H54 (cell line): ENCODE measurements around the gene TMCC1.
A peak's percentile ranks its signal among the peaks of the same experiment; 100 is the strongest.

ENCODE experiments used
- DNase-seq: peaks from one replicate; pipeline ENCODE4 v3.0.0; 2011; ENCODE audit warnings: low spot score, mixed read lengths; ENCODE audit not compliant: insufficient read length
- FAIRE-seq: peaks from 3 replicates; lab custom pipeline; 2011; peaks lifted over from hg19 to GRCh38; lab: Jason Lieb, UNC
- POLR2A ChIP-seq: IDR thresholded peaks from 2 replicates; pipeline ENCODE4 v1.6.1; 2011; ENCODE audit warnings: low read depth, mild to moderate bottlenecking, low read length

Gene TMCC1

DNA sequence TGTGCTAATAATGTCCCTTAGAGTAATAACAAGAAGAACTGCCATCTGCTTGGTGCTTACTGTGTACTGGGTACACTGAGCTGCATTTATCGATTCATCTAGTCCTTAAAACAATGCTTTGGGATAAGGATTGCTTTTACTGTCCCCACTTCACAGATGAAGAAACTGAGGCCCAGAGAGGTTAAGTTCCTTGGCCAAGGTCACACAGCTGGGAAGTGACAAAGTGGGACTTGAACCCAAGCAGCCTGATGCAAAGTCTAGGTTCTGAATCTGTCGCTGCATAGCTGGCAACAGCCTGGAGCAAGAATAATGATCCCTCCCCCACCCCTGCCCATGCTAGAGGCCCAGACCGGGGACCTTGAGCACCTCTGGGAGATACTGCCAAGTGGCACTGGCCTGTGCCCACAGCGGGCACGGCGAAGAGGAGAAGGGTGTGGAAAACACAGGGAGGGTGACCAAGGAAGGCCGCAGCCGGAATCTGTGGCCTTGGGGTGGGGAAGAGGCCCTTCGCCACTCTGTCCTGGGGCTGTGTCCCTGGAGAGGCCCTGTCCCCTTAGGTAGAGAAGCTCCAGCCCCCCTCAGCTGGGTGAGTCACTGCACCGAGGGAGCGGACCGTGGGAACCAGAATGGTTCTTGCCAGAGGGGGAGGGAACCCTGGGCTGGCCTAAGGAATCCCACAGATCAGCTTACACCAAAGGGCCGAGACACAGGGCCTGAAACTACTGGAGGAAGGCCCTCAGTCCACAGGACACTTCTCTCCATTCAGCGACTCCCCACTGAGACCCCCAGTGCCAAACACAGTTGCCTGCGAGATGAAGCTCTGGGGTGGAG is 290.6 kb downstream of the TMCC1 start:
- DNase-seq: peak; percentile 98
- TF ChIP-seq POLR2A: peak; percentile 50
- FAIRE-seq: peak; percentile 53

DNA sequence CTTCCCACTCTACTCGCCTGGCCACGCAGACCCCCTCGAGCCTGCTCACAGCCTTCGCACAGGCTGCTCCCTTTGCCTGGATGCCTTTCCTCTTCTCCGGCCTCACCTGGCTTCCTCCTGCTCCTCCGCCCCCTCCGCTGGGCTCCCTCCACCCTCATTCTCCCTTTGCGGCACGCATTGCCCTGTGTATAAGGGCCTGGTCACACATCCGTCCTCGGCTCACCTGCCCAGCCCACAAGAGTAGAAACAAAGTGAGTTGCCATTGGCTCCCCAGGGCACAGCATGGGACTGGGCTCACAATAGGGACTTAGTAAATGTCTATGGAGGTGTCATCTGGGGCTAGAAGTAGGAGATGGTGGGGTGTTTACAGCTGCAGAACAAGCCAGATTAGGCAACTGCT is 291.2 kb downstream of the TMCC1 start:
- FAIRE-seq (no peak), DNase-seq (no peak)
- TF ChIP-seq POLR2A: no peak

DNA sequence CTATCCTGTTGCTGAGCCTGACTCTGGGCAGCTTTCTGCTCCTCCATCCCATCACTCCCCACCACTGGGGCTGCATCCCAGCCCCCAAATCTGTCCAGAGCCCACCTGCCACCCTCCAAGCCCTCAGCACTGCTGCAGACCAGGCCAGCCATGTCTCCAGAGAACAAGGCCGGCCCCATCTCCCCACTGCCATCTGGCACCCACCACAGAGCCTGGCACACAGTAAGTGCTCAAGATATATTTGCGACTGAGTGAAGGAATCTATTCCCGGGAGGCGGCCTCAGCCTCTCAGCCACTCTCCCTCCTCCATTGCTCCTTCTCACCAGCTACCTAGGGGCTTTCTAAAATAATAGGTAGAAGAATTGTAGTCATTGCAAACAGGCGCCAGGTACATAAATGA is 291.8 kb downstream of the TMCC1 start:
- FAIRE-seq (no peak), DNase-seq (no peak)
- TF ChIP-seq POLR2A: no peak

DNA sequence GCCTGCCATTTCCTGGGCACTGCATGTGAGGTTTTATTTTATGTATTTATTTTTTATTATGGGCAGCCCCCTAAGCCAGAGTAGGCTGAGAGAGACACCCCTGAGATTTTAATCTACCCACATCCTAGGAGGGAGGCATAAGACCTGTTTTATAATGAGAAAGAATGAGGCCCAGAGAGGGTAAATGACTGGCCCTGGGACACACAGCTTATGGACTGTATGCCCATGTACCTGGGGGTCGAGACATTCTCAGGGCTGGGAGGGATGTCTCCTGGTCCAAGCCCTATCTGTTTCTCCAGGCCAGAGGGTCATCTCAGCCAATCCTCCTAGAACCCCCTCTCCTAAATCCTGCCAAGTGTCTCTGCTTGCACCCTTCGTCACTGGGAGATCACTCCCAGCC is 293.2 kb downstream of the TMCC1 start:
- FAIRE-seq: no peak
- no peak for TF ChIP-seq POLR2A
- no peak for DNase-seq

DNA sequence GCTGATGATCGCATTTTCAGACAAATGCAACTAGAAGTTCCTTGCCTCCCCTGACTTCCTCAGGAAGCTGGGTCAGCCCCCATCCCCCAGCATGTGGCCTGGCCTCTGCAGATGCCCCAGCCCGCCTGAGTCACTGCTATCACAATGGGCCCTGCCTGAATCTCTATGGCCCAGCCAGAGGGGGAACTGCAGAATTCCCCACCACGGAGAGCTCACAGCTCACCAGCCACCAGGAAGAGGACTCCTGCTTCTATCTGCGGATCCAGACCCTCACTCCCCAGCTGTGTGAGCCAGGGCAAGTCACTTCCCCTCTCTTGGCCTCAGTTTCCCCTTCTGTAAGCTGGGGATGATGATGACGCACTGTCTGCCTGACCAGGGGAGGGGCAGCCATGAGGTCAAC is 293.9 kb downstream of the TMCC1 start:
- TF ChIP-seq POLR2A: no peak
- FAIRE-seq: no peak
- peak; percentile 98 for DNase-seq

DNA sequence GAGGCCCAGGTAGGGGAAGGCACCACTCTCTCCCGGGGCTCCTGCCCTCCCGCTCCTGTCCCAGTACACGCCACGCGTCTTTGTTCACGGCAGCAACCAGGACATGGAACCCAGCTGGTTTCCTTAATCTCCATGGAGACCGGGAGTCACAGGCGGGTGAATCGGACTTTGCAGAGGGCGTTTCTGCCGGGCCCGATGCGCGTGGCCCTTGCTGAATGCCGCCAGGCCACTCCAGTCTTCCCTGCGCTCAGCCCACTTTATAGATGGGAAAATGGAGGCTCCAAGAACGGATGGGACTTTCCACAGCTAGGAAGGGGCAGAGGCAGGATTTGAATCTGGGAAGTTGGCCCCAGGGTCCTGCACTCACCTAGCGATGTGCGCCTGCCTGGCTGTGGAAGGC is 294.4 kb downstream of the TMCC1 start:
- DNase-seq (no peak), FAIRE-seq (no peak)
- no peak for TF ChIP-seq POLR2A

DNA sequence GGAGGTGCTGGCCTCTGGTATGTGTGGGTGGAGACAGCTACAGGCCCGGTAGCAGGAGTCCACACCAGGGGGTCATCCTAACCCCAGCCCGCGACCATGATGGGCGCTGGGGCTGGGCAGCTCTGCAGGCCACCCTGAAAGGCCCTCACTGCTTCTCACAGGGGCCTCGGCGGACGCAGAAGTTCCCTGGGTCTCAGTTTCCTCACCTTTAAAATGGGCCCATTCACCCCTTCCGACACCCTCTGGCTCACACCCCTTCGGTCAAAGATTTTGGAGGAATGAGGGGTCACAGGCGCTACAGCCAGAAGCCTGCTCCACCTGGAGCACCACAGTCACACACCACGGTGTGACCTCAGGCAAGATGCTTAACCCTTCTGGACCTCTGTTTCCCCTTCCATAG is 295.0 kb downstream of the TMCC1 start:
- FAIRE-seq (no peak), DNase-seq (no peak)
- TF ChIP-seq POLR2A: no peak

DNA sequence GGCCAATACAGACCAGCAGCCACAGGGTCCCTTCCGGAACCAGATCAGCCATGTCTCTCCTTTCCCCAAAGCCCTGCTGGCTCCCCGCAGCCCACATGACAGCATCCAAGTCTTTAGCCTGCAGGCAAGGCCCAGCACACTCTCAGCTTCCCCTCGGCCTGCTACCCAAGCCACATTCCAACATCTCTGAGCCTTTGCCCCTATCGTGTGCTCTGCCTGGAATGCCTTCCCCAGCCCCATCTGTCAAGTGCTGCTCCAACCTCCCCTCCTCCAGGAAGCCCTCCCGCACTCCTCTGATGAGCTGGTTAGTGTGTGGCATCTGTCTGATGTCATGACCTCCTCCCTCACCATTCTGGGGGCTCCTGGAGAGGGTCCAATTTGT is 295.5 kb downstream of the TMCC1 start:
- TF ChIP-seq POLR2A: no peak
- FAIRE-seq: no peak
- peak; percentile 60 for DNase-seq
